MCF 10A (cell line): ENCODE data around the gene MYO18B. TPM values are rescaled to one million over a fixed set of nuclear protein-coding genes. Genes with fewer than 3 reads are reported as not detected.

Experiments used
- BruUV-seq: library from RNA; stranded (reverse); fragments of 400-500 nt; replicated peaks from 2 replicates; lab custom pipeline; 2021; lab: Mats Ljungman, UMichigan
- CTCF ChIA-PET: fragments of 300-600 bp; sonication (Branson Sonifier 250); formaldehyde crosslinking; extraction: SDS; loops from one replicate; lab custom pipeline; 2021; ENCODE audit warnings: antibody characterized with exemption, inconsistent platforms; lab: Yijun Ruan, JAX
- POLR2A ChIA-PET: fragments of 300-600, 350-650 bp; sonication (Branson Sonifier 250); formaldehyde crosslinking; extraction: SDS; loops from one replicate; lab custom pipeline; 2020; ENCODE audit warnings: antibody characterized with exemption, inconsistent platforms; lab: Yijun Ruan, JAX
- DNase-seq: peaks from one replicate; pipeline ENCODE4 v3.0.0-alpha.2; 2018; ENCODE audit not compliant: unreplicated experiment
- H3K27ac Mint-ChIP-seq: one replicate; pipeline ENCODE4 v1.8.0; 2022; ENCODE audit warnings: mild to moderate bottlenecking, low read depth, mixed read lengths; ENCODE audit not compliant: unreplicated experiment
- H3K27me3 Mint-ChIP-seq: one replicate; pipeline ENCODE4 v1.8.0; 2022; ENCODE audit warnings: mixed read lengths; ENCODE audit not compliant: insufficient read depth, unreplicated experiment
- H3K36me3 Mint-ChIP-seq: one replicate; pipeline ENCODE4 v1.8.0; 2022; ENCODE audit warnings: mild to moderate bottlenecking, moderate library complexity, mixed read lengths; ENCODE audit not compliant: insufficient read depth, unreplicated experiment
- H3K4me1 Mint-ChIP-seq: one replicate; pipeline ENCODE4 v1.8.0; 2022; ENCODE audit warnings: mixed read lengths; ENCODE audit not compliant: insufficient read depth, unreplicated experiment
- H3K4me3 Mint-ChIP-seq: one replicate; pipeline ENCODE4 v1.8.0; 2022; ENCODE audit warnings: mild to moderate bottlenecking, moderate library complexity, mixed read lengths; ENCODE audit not compliant: unreplicated experiment
- H3K9me3 Mint-ChIP-seq: one replicate; pipeline ENCODE4 v1.8.0; 2022; ENCODE audit warnings: mixed read lengths; ENCODE audit not compliant: unreplicated experiment
- intact Hi-C: fragments of 100-400 bp; cut with micrococcal nuclease; formaldehyde crosslinking; loops from 2 replicates; pipeline ENCODE4 v1.14.1; 2022
- total RNA-seq: library from RNA; stranded (reverse); gene quantifications from 2 replicates; pipeline ENCODE4 v1.2.3, GENCODE V29; 2022
- TF ChIP-seq, protein P1 (sequence below): fragments of 200-600 bp; IDR thresholded peaks from one replicate; pipeline ENCODE4 v1.8.0; 2022; ENCODE audit warnings: antibody characterized with exemption, mild to moderate bottlenecking; ENCODE audit not compliant: unreplicated experiment

Gene MYO18B
- total RNA-seq, 1 experiment from 2014 or later: 0.07 TPM

DNA sequence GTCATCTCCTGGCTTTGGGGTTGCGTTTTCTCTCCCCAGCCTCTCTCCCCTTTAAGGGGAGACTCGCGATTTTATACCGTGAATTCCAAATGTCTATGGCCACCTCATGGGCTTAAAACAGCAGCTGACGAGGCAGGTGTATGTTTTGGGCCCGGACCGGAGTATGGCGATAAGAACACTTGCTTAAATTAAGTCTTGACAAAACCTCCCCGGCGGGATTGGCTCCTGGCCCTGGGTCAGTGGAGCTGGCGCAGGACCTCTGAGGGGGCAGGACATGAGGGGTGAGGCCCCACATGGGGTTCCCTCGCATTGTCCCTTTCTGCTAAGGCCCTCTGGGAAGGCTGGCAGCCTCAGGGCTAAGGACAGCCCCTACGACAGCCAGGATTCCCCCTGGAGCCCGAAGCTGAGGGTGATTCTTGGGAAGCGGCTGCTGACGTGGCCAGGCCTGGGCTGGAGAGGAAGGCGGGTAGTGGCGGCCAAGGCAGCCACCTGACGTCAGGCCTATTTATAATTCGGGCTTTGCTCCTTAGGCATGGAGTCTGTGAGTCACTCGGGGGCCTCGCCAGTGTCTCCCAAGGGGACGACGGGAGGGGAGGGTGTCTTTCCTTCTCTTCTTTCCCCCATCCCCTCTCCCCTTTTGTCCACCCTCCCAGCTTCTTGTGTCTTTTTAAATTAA lies 12.7 kb downstream of the MYO18B start:
- TF ChIP-seq, protein P1, sequence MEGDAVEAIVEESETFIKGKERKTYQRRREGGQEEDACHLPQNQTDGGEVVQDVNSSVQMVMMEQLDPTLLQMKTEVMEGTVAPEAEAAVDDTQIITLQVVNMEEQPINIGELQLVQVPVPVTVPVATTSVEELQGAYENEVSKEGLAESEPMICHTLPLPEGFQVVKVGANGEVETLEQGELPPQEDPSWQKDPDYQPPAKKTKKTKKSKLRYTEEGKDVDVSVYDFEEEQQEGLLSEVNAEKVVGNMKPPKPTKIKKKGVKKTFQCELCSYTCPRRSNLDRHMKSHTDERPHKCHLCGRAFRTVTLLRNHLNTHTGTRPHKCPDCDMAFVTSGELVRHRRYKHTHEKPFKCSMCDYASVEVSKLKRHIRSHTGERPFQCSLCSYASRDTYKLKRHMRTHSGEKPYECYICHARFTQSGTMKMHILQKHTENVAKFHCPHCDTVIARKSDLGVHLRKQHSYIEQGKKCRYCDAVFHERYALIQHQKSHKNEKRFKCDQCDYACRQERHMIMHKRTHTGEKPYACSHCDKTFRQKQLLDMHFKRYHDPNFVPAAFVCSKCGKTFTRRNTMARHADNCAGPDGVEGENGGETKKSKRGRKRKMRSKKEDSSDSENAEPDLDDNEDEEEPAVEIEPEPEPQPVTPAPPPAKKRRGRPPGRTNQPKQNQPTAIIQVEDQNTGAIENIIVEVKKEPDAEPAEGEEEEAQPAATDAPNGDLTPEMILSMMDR: no peak
- Mint-ChIP-seq H3K36me3 (no peaks in the 10 kb centered on the region), H3K27ac (no peak overlapping the region), H3K4me1 (peaks cover 30% of the 10 kb centered on the region), H3K27me3 (no peaks in the 10 kb centered on the region), H3K9me3 (no peaks in the 10 kb centered on the region), H3K4me3 (no peak overlapping the region)
- BruUV-seq: no TSS peak
- DNase-seq: peak; percentile 11
- POLR2A ChIA-PET: no interaction called here
- intact Hi-C loops: no loop called here
- CTCF ChIA-PET: interaction anchor here (2.6 kb wide), 1 partner anchor 18 kb away, joined by 10 read pairs; no protein-coding TSS in a partner anchor

DNA sequence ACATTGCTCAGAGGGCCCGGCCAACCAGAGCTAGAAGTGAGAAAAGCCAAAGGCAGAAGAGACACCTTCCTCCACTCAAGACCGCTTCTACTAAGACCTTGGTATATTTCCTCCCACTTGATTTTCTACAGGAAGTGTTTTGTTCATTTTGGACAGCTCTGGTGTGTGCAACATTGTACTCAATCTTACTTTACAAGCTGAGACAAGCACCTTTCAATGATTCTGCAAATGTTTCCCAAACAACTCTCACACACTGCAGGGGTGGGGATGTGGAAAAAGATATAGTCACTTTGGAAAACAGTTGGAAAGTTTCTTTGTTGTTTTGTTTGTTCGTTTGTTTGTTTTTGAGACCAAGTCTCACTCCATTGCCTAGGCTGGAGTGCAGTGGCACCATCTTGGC lies 15.7 kb downstream of the MYO18B start:
- Mint-ChIP-seq H3K4me3 (no peak overlapping the region), H3K36me3 (no peaks in the 10 kb centered on the region), H3K27ac (no peak overlapping the region), H3K4me1 (peaks cover 27% of the 10 kb centered on the region), H3K9me3 (no peaks in the 10 kb centered on the region), H3K27me3 (no peaks in the 10 kb centered on the region)
- TF ChIP-seq, protein P1: no peak
- ChIA-PET CTCF (interaction anchor here (0.6 to 1.6 kb wide), 4 partner anchors 14 to 1000 kb away, joined by 3 to 5 read pairs (median 3); no protein-coding TSS in a partner anchor), POLR2A (interaction anchor here (0.6 to 2.6 kb wide), 3 partner anchors 10 to 875 kb away, joined by 3 to 19 read pairs (median 3); no protein-coding TSS in a partner anchor)
- intact Hi-C loops: no loop called here
- BruUV-seq: no TSS peak
- peak; percentile 53 for DNase-seq

DNA sequence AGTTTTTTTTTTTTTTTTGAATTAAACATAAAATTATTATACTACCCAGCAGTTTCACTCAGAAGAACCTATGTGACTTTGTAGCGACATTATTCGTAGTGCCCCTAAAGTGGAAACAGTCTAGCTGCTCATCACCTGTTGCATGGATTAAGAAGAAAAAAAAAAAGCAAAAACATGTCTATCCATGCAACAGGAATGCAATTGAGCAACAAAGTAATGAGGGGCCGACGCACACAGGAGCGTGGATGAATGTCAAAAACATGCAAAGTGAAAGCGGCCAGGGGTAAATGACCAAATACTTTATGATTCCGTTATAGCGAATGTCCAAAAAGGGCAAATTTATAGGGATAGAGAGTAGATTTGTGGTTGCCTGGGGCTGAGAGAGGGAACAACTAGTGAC lies 16.3 kb downstream of the MYO18B start:
- Mint-ChIP-seq H3K4me3 (peak overlapping the region; percentile 51), H3K4me1 (peaks cover 27% of the 10 kb centered on the region), H3K9me3 (no peaks in the 10 kb centered on the region), H3K27ac (peak overlapping the region; percentile 75), H3K27me3 (no peaks in the 10 kb centered on the region), H3K36me3 (no peaks in the 10 kb centered on the region)
- ChIA-PET POLR2A (interaction anchor here (0.7 to 2.6 kb wide), 4 partner anchors 10 to 681 kb away, joined by 3 to 19 read pairs (median 4); no protein-coding TSS in a partner anchor), CTCF (interaction anchor here (0.6 to 1.6 kb wide), 4 partner anchors 15 to 295 kb away, joined by 3 to 5 read pairs (median 4); no protein-coding TSS in a partner anchor)
- TF ChIP-seq, protein P1: no peak
- intact Hi-C loops: no loop called here
- DNase-seq: peak; percentile 71
- BruUV-seq: no TSS peak

DNA sequence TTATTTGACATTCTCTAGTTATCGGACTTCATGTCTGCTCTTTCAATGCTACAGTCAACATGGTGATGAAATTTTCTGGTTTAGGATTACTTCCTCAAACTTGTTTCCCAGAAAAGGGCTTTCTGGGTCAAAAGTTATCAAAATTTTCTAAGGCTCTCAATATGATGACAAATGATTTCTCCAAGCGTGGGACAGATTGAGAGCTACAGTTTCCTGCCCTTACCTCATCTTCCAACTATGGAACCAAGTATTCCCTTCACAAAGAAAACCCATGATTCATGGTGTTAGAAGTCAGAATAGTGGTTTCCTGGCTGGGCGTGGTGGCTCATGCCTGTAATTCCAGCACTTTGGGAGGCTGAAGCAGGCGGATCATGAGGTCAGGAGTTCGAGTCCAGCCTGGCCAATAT lies 17.8 kb downstream of the MYO18B start:
- POLR2A ChIA-PET: interaction anchor here (0.8 to 0.9 kb wide), 2 partner anchors 12 kb away, joined by 3 read pairs; no protein-coding TSS in a partner anchor
- TF ChIP-seq, protein P1: no peak
- peaks cover 27% of the 10 kb centered on the region for H3K4me1 Mint-ChIP-seq
- CTCF ChIA-PET: interaction anchor here (1.0 to 1.4 kb wide), 4 partner anchors 13 to 312 kb away, joined by 3 to 6 read pairs (median 3); no protein-coding TSS in a partner anchor
- DNase-seq: peak; percentile 87
- no peak overlapping the region for H3K4me3 Mint-ChIP-seq
- no peaks in the 10 kb centered on the region for H3K9me3 Mint-ChIP-seq
- H3K36me3 Mint-ChIP-seq: no peaks in the 10 kb centered on the region
- peak overlapping the region; percentile 75 for H3K27ac Mint-ChIP-seq
- no TSS peak for BruUV-seq
- intact Hi-C loops: loop anchor here (2.0 kb wide), 1 partner anchor 13 kb away; no protein-coding TSS in a partner anchor
- no peaks in the 10 kb centered on the region for H3K27me3 Mint-ChIP-seq
